Osteoblast (primary cell): ENCODE results near the gene ZNF593. TPM values are rescaled to one million over a fixed set of nuclear protein-coding genes. Genes with fewer than 3 reads are reported as not detected.

Source experiments
- DNase-seq: peaks from one replicate; pipeline ENCODE4 v3.0.0; 2011; ENCODE audit warnings: low spot score, mixed read lengths; ENCODE audit not compliant: insufficient read length; ENCODE audit errors: missing footprints
- H2AFZ ChIP-seq: 2 replicates; pipeline ENCODE4 v1.6.0; 2011; ENCODE audit warnings: mild to moderate bottlenecking, low read length
- H3K27ac ChIP-seq: 2 replicates; pipeline ENCODE4 v1.5.1; 2011; ENCODE audit warnings: mild to moderate bottlenecking, low read depth, low read length, moderate library complexity
- H3K27me3 ChIP-seq: 2 replicates; pipeline ENCODE4 v1.6.0; 2012; ENCODE audit warnings: mild to moderate bottlenecking, control low read depth, inconsistent platforms, low read length, moderate library complexity; ENCODE audit not compliant: insufficient read depth
- H3K36me3 ChIP-seq: 2 replicates; pipeline ENCODE4 v1.5.1; 2011; ENCODE audit warnings: mild to moderate bottlenecking, low read length, control low read depth, moderate library complexity; ENCODE audit not compliant: insufficient read depth
- H3K4me1 ChIP-seq: 2 replicates; pipeline ENCODE4 v1.5.1; 2011; ENCODE audit warnings: mild to moderate bottlenecking, low read length, control low read depth, moderate library complexity; ENCODE audit not compliant: insufficient read depth
- H3K4me2 ChIP-seq: 2 replicates; pipeline ENCODE4 v1.6.0; 2011; ENCODE audit warnings: mild to moderate bottlenecking, low read length; ENCODE audit not compliant: insufficient read depth
- H3K4me3 ChIP-seq: fragments of 200-600 bp; sonication (generic); 3 replicates; pipeline ENCODE4 v1.5.1; 2012; ENCODE audit warnings: mild to moderate bottlenecking, low read length, inconsistent platforms; ENCODE audit not compliant: insufficient read depth
- H3K79me2 ChIP-seq: 2 replicates; pipeline ENCODE4 v1.6.0; 2012; ENCODE audit warnings: mild to moderate bottlenecking, low read length, control low read depth, inconsistent platforms; ENCODE audit not compliant: insufficient read depth
- H3K9me3 ChIP-seq: 2 replicates; pipeline ENCODE4 v1.5.1; 2011; ENCODE audit warnings: low read depth, low read length, control low read depth
- H4K20me1 ChIP-seq: 2 replicates; pipeline ENCODE4 v1.6.0; 2012; ENCODE audit warnings: mild to moderate bottlenecking, low read length, control low read depth; ENCODE audit not compliant: insufficient read depth
- CTCF ChIP-seq: IDR thresholded peaks from 2 replicates; pipeline ENCODE4 v1.5.1; 2011; ENCODE audit warnings: mild to moderate bottlenecking, low read depth, low read length, moderate library complexity; ENCODE audit errors: extremely low read depth
- total RNA-seq: library from RNA; depleted of rRNA; stranded (reverse); fragments of >200 nt; gene quantifications from 2 replicates; pipeline ENCODE4 v1.2.3, GENCODE V29; 2012

Gene ZNF593
- total RNA-seq, 1 donor = 29.0 TPM

GRCh38 chr1:26142159-26142558 is 27.5 kb upstream of the ZNF593 start:
- Histone ChIP-seq H3K4me2 (peak overlapping the region; percentile 24), H3K27me3 (peaks cover 6% of the 10 kb centered on the region), H3K9me3 (no peaks in the 10 kb centered on the region), H4K20me1 (no peaks in the 10 kb centered on the region), H3K4me1 (no peaks in the 10 kb centered on the region), H3K27ac (no peak overlapping the region), H3K36me3 (no peaks in the 10 kb centered on the region), H3K4me3 (no peak overlapping the region), H2AFZ (no peak overlapping the region), H3K79me2 (no peaks in the 10 kb centered on the region)
- TF ChIP-seq CTCF = no peak
- no peak for DNase-seq

GRCh38 chr1:26145041-26145959 is 24.4 kb upstream of the ZNF593 start:
- H3K36me3 ChIP-seq = no peaks in the 10 kb centered on the region
- DNase-seq = peak; percentile 84
- H2AFZ ChIP-seq = peak overlapping the region; percentile 79
- H4K20me1 ChIP-seq = no peaks in the 10 kb centered on the region
- H3K27me3 ChIP-seq = peaks cover 22% of the 10 kb centered on the region
- H3K79me2 ChIP-seq = no peaks in the 10 kb centered on the region
- peak; percentile 75 for TF ChIP-seq CTCF
- H3K4me3 ChIP-seq = no peak overlapping the region
- H3K9me3 ChIP-seq = no peaks in the 10 kb centered on the region
- H3K4me2 ChIP-seq = peak overlapping the region; percentile 46
- no peaks in the 10 kb centered on the region for H3K4me1 ChIP-seq
- H3K27ac ChIP-seq = no peak overlapping the region

- Histone ChIP-seq H2AFZ (no peak overlapping the region), H3K4me3 (no peak overlapping the region), H3K27me3 (peaks cover 22% of the 10 kb centered on the region), H3K27ac (no peak overlapping the region), H3K4me2 (no peak overlapping the region), H3K36me3 (no peaks in the 10 kb centered on the region), H3K4me1 (no peaks in the 10 kb centered on the region), H3K9me3 (no peaks in the 10 kb centered on the region), H3K79me2 (no peaks in the 10 kb centered on the region), H4K20me1 (no peaks in the 10 kb centered on the region)
- TF ChIP-seq CTCF = no peak
- no peak for DNase-seq
Measured at GRCh38 chr1:26145960-26146294, 23.8 kb upstream of the ZNF593 start.

- Histone ChIP-seq H2AFZ (no peak overlapping the region), H3K4me2 (no peak overlapping the region), H3K4me3 (no peak overlapping the region), H4K20me1 (no peaks in the 10 kb centered on the region), H3K79me2 (no peaks in the 10 kb centered on the region), H3K9me3 (no peaks in the 10 kb centered on the region), H3K4me1 (no peaks in the 10 kb centered on the region), H3K27ac (no peak overlapping the region), H3K36me3 (no peaks in the 10 kb centered on the region), H3K27me3 (peaks cover 29% of the 10 kb centered on the region)
- no peak for TF ChIP-seq CTCF
- DNase-seq = no peak
Measured at GRCh38 chr1:26148887-26149286, 20.8 kb upstream of the ZNF593 start.
